GM12873 (cell line): Measurements from ENCODE around the gene HTR1D.

Experiments used
- TF ChIP-seq, protein P1 (sequence below): IDR thresholded peaks from 2 replicates; pipeline ENCODE4 v1.5.1; 2012; ENCODE audit warnings: low read depth, mild to moderate bottlenecking, moderate library complexity, low read length, control low read depth; ENCODE audit not compliant: insufficient read depth; ENCODE audit errors: missing control alignments

HTR1D gene

DNA sequence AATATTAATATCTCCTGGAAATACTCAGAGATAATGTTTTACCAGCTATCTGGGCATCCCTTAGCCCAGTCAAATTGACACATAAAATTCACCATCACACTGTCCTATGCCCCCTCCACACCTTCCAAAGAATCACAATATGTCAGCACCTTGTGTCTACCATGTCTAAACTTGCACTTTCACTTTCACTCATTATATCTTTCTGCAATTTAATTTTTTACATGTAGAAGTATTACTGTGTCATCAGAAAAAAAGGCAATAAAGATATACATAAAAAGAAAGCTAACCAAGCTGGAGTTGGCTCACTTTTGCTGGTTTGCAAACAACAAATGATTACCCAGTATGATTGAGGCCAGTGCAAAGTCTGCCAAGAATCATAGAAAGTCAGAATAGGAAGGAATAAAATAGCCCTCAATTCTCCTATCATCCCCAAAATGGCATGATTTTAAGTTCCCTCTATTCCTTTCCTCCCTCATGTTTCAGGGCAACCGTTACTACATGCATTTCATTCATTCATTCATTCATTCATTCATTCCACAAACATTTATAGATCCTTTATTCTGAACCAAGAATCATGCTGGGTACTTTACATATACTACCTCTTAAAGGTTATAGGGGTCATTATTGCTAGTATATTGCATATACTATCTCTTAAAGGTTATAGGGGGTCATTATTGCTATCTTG is 42.7 kb downstream of the HTR1D start:
- TF ChIP-seq, protein P1, sequence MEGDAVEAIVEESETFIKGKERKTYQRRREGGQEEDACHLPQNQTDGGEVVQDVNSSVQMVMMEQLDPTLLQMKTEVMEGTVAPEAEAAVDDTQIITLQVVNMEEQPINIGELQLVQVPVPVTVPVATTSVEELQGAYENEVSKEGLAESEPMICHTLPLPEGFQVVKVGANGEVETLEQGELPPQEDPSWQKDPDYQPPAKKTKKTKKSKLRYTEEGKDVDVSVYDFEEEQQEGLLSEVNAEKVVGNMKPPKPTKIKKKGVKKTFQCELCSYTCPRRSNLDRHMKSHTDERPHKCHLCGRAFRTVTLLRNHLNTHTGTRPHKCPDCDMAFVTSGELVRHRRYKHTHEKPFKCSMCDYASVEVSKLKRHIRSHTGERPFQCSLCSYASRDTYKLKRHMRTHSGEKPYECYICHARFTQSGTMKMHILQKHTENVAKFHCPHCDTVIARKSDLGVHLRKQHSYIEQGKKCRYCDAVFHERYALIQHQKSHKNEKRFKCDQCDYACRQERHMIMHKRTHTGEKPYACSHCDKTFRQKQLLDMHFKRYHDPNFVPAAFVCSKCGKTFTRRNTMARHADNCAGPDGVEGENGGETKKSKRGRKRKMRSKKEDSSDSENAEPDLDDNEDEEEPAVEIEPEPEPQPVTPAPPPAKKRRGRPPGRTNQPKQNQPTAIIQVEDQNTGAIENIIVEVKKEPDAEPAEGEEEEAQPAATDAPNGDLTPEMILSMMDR = no peak

GRCh38 chr1:23171181-23171755 is 46.0 kb downstream of the HTR1D start:
- TF ChIP-seq, protein P1 = no peak

GRCh38 chr1:23169727-23170335 is 47.5 kb downstream of the HTR1D start:
- TF ChIP-seq, protein P1 = no peak

- TF ChIP-seq, protein P1 = no peak
These were observed 48.1 kb downstream of the HTR1D start for GRCh38 chr1:23169195-23169575.

DNA sequence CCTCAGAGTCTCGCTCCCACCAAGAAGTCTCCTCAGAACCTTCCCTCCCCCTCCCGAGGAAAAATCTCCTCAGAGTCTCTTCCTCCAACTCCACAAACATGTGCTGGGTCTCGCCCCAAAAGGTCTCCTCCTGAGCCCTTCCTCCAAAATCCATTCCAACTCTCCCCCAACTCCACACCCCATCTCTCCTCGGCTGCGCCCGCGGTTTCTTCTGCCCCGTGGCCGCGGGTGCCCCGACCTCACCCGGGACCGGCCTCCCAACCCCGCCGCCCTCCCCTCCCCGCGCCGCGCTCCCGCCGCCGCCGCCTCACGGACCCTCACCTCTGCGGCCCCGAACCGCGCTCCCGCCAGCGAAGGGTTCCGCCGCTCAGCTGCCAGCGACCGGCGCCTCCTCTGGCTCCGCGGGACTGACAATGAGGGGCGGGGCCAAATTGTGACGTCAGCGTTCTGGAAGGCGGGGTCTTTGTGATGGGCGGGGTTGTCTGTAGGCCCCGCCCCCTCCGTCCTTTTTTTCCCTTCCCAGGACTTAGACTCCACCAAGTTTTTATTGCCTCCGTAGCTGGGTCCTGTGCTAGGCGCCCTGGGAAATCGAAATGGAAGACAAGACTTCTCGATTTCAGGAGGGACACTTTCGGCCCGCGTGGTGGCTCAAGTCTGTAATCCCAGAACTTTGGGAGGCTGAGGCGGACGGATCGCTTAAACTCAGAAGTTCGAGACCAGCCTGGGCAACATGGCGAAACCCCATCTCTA is 48.7 kb downstream of the HTR1D start, which contains the start of gene LUZP1:
LUZP1 (minus strand) TSS at position 412 of the 750 bp plus-strand sequence.
- TF ChIP-seq, protein P1 = no peak

GRCh38 chr1:23168079-23168444 is 49.2 kb downstream of the HTR1D start:
- TF ChIP-seq, protein P1 = no peak
